Measurements from ENCODE around the gene IRF9.

The IRF9 gene

DNA sequence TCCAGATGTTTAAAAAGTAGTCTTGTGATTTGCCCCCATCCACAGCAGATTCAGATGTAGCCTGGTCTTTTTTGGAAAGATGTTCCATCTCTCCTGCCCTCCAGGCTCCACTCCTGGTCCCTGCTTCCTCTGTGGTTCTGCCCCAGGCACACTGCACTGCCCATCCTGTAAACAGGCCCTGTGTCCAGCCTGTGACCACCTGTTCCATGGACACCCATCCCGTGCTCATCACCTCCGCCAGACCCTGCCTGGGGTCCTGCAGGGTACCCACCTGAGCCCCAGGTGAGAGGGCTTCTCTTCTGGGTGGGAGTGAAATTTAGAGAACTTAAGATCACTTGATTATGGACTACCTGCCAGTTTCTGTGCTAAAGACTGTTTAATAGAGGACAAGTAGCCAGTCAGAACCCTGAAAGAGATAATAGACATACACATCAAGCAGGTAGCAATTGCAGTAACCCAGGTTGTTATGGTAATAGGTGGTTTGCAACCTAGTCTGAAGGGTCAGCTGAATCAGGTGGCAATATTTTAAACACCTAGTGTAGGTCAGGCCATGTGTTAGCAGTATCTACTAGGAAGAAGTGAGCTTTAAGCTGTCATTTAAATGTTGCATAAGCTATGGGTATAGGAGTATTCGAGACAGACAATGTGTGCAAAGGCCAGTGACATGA is 11.6 kb upstream of the IRF9 start:
- FAIRE-seq = no peak

DNA sequence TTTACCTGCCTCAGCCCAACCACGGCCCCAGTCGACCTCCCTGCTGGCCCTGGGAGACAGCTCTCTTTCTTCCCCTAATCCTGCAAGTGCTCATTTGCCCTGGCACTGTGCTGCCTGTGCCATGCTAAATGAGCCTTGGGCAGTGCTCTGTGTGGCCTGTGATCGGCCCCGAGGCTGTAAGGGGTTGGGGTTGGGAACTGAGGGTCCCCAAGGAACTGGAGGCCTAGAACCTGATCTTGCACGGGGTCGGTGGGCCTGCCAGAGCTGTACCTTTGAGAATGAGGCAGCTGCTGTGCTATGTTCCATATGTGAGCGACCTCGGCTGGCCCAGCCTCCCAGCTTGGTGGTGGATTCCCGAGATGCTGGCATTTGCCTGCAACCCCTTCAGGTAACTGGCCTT is 11.0 kb upstream of the IRF9 start:
- no peak for FAIRE-seq

- FAIRE-seq = no peak
Measured at GRCh38 chr14:24150567-24150966, 10.5 kb upstream of the IRF9 start.

GRCh38 chr14:24150993-24151392 is 10.1 kb upstream of the IRF9 start:
- FAIRE-seq = no peak

- no peak for FAIRE-seq
Measured at GRCh38 chr14:24151404-24152080, 9.5 kb upstream of the IRF9 start.

- FAIRE-seq = no peak
Measured at GRCh38 chr14:24155100-24155499, 6.0 kb upstream of the IRF9 start.

GRCh38 chr14:24156840-24157239 is 4.2 kb upstream of the IRF9 start:
- FAIRE-seq = no peak

- FAIRE-seq = no peak
Measured at GRCh38 chr14:24157331-24157730, 3.7 kb upstream of the IRF9 start.

DNA sequence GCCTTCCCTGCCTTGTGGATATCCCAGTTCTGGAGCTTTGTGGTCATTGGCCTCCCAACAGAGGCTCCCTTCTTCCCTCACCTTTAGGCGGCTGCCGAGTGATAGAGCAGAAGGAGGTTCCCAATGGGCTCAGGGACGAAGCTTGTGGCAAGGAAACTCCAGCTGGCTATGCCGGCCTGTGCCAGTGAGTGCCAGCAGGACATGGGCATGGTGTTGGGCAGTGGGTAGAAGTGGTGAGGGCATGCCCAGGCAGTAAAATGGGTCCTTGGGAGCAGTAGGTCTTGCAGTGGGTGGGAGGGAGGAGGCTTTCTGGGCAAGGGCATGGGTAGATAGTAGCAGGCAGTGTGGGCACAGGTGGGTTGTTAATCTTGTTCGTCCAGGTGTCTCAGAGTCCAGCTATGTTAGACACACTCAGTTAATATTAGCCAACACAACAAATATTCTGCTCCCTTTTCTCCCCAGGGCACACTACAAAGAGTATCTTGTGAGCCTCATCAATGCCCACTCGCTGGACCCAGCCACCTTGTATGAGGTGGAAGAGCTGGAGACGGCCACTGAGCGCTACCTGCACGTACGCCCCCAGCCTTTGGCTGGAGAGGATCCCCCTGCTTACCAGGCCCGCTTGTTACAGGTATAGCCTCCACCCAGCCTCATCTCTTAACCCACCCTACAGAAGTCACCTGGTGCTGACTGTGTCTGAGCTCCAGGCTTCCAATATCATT is 1.1 kb upstream of the IRF9 start:
- no peak for FAIRE-seq

DNA sequence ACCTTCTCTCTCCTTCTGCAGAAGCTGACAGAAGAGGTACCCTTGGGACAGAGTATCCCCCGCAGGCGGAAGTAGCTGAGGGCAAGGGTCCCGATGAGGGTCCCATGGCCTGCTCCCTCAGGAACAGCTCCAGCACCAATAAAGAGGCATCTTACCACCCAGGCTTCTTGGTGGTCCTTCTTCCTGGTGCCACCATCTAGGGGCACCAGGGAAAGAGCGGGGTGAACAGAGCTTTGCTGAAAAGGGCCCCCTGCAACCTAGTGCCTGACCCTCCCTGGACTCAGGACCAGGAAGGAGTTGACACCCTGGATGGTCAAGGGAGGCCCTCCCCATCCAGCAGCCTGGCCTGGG is 591 bp upstream of the IRF9 start:
- FAIRE-seq = no peak

- FAIRE-seq = no peak
Measured at GRCh38 chr14:24162093-24162492, 1.0 kb downstream of the IRF9 start.

DNA sequence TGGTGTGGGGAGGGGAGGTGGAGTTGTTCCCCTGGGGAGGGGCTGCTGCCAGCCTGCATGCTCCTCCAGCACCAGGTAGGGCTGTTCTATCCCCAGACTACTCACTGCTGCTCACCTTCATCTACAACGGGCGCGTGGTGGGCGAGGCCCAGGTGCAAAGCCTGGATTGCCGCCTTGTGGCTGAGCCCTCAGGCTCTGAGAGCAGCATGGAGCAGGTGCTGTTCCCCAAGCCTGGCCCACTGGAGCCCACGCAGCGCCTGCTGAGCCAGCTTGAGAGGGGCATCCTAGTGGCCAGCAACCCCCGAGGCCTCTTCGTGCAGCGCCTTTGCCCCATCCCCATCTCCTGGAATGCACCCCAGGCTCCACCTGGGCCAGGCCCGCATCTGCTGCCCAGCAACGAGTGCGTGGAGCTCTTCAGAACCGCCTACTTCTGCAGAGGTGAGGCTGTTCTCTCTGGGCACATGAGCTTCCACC is 3.5 kb downstream of the IRF9 start:
- no peak for FAIRE-seq

DNA sequence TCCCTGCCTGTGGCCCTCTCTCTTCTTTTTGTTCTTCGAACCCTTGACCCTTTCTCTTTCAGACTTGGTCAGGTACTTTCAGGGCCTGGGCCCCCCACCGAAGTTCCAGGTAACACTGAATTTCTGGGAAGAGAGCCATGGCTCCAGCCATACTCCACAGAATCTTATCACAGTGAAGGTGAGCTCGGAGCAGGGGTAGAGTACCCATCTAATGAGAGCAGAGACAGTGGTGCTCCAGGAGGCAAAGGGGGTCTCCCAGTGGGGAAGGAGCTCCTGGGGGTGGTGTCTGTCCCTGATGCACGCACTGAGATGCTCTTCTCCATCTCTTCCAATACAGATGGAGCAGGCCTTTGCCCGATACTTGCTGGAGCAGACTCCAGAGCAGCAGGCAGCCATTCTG is 4.7 kb downstream of the IRF9 start:
- no peak for FAIRE-seq

GRCh38 chr14:24167469-24168114 is 6.5 kb downstream of the IRF9 start:
- FAIRE-seq = no peak

GRCh38 chr14:24171422-24172260 is 10.6 kb downstream of the IRF9 start, which contains the start of gene REC8:
Gene REC8 (plus strand): TSS chr14:24172080. CDS start chr14:24172553, 473 bp downstream.
- no peak for FAIRE-seq

DNA sequence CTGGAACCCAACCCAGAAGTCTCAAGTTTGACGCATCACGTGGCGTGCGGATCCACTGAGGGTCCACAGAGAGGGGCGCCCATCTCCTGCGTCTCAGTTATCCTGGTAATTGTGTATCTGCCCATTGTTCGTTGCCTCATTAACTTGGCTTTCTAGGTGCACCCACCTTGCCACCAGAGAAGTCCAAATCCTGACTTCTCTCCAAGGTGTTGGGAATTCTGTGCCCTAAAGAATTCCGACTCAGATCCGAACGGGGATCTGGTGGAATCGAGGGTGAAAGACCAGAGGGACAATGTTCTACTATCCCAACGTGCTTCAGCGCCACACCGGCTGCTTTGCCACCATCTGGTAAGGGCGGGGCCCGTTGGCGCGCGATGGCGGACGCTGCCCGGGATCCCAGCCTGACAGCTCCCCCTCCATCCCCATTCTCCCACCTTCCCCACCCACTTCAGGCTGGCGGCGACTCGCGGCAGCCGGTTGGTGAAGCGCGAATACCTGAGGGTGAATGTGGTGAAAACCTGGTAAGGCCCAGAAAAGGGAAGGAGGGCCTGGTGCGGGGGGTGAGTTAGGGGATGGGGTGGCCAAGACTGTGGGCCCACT is 11.3 kb downstream of the IRF9 start:
- no peak for FAIRE-seq

DNA sequence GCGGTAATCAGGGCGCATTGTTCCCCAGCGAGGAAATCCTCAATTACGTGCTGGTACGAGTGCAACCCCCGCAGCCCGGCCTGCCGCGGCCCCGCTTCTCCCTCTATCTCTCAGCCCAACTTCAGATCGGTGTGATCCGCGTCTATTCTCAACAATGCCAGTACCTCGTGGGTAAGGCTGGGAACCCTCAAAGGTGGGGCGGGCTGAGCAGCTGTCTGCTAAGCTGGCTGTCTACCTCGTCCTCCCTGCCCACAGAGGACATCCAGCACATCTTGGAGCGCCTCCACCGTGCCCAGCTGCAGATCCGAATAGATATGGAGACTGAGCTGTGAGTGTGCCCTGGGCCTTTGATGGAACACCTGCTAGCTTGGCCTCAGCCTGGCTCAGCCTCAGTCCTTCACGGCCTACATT is 11.8 kb downstream of the IRF9 start:
- FAIRE-seq = no peak

- FAIRE-seq = no peak
Measured at GRCh38 chr14:24176599-24176998, 15.5 kb downstream of the IRF9 start.

- FAIRE-seq = no peak
Measured at GRCh38 chr14:24177041-24177825, 16.2 kb downstream of the IRF9 start.

DNA sequence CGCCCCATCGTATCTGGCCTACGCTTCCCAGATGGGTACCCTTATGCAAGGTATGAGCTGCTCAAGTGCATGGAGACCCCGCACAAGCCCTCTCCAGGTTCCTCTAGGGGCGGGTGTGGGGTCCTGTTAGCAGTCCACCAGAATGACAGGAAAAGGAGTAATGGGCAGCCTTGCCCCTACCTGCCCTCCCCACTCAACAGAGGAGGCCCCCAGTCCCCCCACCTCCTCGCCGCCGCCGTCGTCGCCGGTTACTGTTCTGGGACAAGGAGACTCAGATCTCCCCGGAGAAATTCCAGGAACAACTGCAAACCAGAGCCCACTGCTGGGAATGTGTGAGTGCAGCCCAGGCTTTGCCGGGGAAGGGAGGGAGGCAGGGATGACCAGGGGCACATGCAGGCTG is 16.8 kb downstream of the IRF9 start:
- FAIRE-seq = no peak
